HG02943 (cell line): ENCODE measurements around the gene EFCC1.

Source experiments
- ATAC-seq: cut with Tn5 transposase; IDR thresholded peaks from one replicate; pipeline ENCODE4 v1.9.1; 2021; ENCODE audit warnings: mild to moderate bottlenecking, low read depth, moderate library complexity; ENCODE audit not compliant: unreplicated experiment

Gene EFCC1

GRCh38 chr3:128994173-128994512 lies 7.0 kb upstream of the EFCC1 start:
- no peak for ATAC-seq

GRCh38 chr3:128994581-128995546 lies 6.2 kb upstream of the EFCC1 start:
- ATAC-seq, result no peak

- ATAC-seq, result no peak
Observed at GRCh38 chr3:128995737-128996136, 5.4 kb upstream of the EFCC1 start.

GRCh38 chr3:128996200-128996599 lies 4.9 kb upstream of the EFCC1 start:
- ATAC-seq, result no peak

DNA sequence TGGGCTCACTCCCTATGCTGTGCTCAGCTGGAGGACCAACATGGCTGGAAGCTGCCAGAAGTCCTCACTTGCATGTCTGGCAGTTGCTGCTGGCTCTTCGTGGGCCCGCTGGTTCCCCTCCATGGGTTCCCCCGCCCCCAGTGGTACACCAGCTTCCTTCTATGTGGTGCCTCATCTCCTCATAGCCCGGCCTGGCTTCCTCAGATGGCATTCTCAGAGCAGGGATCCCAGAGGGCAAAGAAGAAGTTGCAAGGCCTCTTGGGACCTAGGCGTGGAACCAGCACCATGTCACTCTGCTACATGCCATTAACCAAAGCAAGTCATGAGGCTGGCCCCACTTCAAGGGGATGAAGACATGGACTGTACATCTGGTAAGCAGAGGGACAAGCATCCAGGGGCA lies 4.4 kb upstream of the EFCC1 start:
- no peak for ATAC-seq

GRCh38 chr3:128997486-128998133 lies 3.5 kb upstream of the EFCC1 start:
- no peak for ATAC-seq

GRCh38 chr3:128998561-128998960 lies 2.5 kb upstream of the EFCC1 start:
- no peak for ATAC-seq

DNA sequence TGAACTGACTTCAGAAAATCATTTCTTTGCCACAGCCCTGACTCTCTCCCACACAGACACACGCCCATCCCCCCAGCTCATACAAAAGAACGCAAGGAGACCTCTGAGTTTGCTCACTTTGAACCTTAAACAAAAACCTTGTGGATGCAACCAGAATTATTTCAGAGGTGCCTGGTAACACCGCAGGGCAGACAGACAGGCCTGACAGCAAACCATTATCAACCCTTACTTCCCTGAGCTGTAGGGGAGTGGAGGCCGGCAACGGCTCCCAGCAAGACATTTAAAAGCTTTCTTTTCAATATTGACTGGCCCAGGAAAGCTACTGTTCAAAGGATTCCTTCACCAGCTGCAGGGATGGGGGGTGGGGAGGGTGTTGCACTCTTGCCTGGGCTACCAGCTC lies 2.0 kb upstream of the EFCC1 start:
- no peak for ATAC-seq

DNA sequence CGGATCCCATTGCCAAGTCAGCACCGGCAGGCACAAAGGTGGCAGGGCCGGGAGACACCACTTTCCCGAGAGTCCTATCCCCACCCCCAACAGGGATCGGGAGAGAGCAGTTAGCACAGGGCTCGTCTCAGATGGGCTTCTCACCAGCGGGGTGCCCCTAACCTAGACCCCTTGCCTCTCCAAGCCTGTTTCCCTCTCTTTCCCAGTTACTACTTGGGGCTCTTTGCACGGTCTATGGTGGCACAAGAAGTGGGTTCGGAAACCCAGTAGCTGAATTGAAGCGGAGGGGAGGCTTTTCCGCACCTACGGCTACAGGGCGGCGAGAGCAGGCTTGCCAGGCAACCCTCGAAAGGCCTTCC lies 383 bp upstream of the EFCC1 start:
- no peak for ATAC-seq

DNA sequence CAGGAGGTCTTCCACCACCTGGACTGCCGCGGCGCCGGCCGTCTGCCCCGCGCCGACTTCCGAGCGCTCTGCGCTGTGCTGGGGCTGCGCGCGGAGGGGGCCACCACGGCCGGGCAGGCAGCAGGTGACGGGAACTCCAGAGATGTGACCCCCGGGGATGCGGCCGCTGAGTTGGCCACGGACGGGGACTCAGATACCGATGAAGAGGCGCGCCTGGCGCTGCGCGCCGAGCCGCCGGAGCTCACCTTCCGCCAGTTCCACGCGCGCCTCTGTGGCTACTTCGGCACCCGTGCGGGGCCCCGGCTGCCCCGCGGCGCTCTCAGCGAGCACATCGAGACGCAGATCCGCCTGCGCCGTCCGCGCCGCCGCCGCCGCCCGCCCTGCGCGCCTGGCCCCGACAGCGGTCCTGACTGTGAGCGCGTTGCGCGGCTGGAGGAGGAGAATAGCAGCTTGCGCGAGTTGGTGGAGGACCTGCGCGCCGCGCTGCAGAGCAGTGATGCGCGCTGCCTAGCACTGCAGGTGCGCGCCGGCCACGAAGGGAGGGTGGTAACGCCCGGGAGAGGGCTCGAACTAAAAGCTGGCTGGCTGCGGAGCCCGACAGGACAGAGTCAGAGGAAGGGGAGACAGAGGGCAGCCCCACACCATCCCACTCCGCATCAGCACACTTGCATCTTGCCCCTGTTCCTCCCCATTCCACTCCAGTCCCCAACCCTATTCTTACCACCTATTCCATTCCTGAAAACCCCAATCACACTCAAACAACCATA lies 885 bp downstream of the EFCC1 start:
- ATAC-seq, result no peak

GRCh38 chr3:129002573-129003569 lies 1.8 kb downstream of the EFCC1 start:
- no peak for ATAC-seq

DNA sequence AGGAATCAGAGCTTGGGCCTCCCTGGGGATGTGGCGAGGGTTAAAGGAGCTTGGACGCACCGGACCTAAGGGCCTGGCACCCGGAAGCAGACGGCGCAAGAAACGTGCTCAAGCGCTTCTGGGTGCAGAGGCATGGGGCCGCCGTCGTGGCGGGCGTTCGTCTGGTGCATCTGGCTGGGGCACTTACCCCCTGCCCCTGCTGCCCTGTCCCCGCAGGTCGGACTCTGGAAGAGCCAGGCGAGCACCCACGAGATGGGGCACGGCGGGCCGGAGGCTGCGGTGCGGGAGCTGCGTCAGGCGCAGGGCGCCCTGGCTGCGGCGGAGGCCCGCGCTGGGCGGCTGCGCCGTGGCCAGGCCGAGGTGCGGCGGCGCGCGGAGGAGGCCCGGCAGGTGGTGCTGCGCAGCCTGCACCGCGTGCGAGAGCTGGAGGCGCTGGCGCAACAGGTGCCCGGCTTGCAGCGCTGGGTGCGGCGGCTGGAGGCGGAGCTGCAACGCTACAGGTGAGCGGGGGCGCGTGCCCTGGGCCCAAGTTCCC lies 2.5 kb downstream of the EFCC1 start:
- no peak for ATAC-seq

GRCh38 chr3:129004639-129005295 lies 3.7 kb downstream of the EFCC1 start:
- no peak for ATAC-seq

DNA sequence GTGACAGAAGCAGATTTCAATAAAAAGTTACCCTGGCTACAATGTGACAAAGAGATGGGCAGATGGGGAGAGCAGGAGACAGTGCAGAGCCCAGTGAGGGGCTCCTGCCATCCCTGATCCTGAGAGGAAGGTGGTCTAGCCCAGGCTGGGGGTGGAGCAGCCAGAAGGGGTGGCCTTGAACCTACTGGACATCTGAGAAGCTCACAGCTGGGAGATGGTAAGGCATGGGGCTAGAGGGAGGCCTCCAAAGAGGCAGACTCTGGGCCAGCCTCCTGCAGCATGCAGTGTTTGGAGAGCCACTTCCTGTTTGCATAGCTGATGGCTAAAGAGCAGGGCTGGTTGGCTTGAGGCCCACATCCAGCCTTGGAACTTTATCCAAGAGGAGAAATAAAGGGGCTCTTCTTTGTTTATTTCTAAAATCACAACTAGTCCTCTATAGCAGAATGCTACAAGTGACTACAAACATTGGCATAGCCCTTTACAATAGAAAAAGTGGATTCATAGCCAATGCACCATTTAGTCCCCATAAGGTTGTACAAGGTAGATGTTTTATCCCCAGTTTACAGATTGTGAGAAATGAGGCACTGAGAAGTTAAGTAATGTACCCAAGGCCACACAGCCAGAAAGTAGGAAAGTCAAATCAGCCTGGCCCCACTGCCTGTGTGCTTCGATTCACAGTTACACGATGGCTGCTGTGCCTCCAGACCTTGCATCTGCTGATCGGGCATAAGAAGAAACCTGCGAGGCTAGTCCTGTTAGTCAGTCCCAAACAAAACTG lies 4.6 kb downstream of the EFCC1 start:
- ATAC-seq, result no peak

GRCh38 chr3:129006864-129007263 lies 5.8 kb downstream of the EFCC1 start:
- no peak for ATAC-seq

- no peak for ATAC-seq
Observed at GRCh38 chr3:129007792-129008191, 6.7 kb downstream of the EFCC1 start.

GRCh38 chr3:129009266-129009665 lies 8.2 kb downstream of the EFCC1 start:
- no peak for ATAC-seq

DNA sequence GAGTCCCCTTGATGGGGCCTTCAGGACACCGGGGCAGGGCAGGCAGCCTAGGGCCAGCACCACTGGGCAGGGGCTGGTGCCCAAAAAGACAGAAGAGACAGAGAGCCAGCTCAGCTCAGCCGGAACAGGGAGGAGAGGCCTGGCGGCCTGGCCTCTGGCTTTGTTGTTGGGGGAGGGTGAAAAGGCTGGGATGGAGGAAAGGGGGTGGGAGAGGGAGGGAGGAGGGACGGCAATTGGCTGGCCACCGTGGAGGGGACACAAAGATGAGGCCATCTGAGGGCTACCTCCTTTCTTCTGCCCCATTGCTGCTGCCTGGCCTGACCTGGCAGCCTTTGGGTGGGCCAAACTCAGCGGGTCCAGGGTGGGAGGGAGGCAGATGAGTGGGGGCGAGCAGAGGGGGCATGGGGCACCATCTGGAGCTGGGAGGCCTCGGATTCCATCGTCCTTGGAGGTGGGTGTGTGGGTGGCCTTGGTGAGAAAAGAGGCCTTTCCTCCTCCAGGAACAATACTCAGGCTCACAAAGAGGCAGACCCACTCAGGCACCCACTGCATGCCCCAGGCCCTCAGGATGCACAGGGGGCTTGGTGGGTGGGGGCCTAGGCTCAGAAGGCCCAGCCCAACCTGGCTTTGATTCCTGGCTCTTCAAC lies 9.3 kb downstream of the EFCC1 start:
- no peak for ATAC-seq
